Stimulated activated CD8-positive, alpha-beta memory T cell treated with anti-CD3 and anti-CD28 coated beads, Interleukin-4, amount 100 ng/mL, for 1 hour (primary cell): ENCODE results near the gene SMARCC1.

Source experiments
- DNase-seq, 2 donors: peaks; one replicate each; pipeline ENCODE4 v3.0.0-alpha.2; 2020; ENCODE audit warnings: low read depth in 2 of 2, low spot score in 1 of 2

The SMARCC1 gene

DNA sequence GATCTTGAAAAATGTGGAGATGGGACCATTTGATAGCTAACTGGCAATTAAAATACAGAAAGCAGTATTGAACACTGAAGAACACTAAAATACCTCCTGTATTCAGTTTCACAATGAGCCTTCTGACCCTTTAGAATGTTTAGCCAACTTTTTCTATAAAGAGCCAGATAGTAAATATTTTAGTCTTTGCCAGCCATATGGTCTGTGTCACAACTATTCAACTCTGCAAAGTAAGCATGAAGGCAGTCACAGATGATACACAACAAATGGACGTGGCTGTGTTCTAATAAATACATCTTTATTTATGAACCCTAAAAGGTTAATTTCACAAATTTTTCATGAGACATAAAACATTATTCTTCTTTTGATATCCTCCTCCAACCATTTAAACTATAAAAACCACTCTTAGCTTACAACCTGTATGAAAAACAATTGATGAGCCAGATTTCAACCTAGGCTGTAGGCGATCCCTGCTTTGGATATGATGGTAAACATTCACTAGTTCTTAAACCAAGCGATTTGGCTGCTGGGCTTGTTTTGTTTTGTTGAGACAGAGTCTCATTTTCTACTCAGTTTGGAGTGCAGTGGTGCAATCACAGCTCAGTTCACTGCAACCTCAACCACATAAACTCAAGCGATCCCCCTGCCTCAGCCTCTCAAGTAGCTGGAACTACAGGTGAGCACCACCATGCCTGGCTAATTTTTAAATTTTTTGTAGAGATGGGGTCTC lies 189.5 kb downstream of the SMARCC1 start:
- DNase-seq, result no peak

DNA sequence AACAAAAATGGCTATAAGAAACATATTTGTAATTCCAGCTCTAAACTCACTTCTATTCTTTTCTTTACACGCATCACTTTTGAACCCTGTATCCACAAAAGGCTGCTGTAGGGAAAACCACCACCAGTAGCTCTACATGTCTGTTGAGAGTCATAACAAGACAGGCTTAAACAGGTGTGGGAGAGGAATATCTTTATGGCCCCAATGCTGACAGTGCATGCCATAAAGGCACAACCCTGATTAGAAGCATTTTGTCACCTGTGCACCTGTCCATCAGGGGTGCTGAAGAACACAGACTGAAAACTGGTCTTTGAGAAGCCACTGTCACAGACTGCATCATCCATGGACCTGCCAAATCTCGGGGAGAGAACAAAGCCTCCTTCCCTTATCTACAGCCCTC lies 191.5 kb downstream of the SMARCC1 start:
- DNase-seq, result no peak

DNA sequence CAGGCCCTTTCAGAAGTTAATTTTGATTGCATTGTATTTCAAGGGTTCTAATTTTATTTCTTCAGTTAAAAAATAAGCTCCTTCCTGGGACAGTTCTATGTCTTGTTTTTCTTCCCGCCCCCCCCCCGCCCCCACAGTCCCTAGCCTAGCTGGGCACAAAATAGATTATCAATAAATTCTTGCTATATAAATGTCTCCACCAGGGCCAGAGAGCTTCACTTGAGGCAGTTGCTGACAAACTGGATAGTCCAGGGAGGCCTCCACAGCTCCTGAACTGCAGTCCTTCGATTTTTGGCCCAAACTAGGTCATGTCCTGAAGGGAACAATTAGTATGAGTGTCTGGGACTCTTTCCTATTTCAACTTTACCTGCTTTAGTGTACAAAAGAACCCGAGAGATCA lies 193.1 kb downstream of the SMARCC1 start:
- no peak for DNase-seq

DNA sequence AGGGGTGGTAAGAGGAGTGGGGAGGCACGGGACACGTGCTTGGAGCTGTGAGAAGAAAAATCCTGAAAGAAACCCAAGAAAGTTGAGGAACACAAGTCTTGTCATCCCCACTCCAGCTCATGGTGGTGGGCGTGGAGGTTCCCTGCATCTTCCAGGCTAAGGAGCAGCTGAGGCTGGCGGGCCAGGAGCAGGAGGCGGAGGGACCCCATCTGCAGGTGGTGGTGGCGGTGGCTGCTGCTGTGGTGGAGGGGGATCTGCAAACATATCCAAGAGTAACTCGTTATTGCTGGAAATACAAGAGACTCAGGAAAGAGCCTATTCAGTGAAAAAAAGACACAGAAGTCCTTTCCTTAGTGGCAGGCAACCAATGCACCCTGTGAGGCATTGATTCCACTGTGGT lies 193.6 kb downstream of the SMARCC1 start:
- no peak for DNase-seq

DNA sequence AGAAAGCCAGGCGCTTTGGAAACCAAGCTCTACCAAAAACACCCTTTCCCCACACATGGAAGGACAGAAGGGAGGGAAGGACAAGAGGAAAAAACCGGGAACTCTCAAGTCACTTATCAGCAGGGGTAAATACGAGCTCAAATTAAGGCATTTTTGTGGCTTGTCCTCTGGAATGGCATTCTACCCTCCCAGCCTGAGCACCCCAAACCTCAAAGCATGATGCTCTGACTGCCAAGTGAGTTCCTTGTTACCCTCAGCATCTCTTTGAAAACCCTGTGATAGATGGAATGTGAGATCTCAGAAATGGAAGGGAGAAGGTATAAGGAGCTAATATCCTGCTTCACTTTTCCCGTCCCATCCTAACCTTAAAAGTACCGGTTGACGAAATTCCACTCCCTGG lies 194.9 kb downstream of the SMARCC1 start:
- no peak for DNase-seq

DNA sequence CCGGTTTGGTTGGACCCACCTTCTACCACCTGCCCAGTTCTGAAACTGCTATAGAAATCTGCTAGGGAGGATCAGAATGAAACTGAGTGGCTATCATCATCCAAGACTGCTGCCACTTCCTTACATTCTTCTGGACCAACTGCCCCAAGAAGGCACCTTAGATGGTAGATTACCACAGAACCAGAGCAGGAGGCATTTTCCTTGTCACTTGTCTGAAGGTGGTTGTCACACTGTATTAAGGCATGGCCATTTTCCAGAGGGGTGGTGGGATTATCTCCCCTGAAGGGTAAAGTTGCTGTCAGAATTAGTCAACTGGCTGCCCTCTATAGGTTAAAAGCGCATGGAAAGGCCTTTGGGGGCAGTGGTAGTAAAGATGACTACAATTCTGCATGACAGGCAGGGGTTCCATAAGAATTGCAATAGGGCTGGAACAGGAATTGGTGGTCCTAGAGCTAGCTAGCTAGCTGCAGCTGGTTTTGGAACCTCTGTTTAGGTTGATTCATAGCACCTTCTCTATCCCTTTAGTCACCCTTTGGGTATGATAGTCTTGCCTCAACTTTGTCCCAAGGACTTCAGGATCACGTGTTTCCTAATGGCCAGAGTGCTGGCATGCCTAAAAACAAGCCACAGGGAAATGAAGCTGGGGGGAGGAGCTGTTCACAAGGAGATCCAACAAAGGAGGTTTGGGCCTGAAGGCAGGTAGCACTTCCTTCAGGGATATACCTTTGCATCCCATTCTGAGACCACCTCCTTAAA lies 198.2 kb downstream of the SMARCC1 start:
- DNase-seq, result no peak

DNA sequence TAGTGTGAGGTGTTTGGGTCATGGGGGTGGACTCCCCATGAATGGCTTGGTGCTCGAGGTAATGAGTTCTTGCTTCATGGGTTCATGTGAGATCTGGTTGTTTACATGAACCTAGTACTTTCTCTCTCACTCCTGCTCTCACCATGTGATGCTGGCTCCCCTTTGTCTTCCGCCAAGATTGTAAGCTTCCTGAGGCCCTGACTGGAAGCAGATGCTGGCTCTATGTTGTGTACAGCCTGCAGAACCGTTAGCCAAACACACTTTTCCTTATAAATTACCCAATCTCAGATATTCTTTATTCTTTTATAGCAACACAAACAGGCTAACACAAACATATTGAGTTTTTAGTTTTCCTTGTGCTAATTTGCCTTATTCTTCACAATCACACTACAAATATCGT lies 199.9 kb downstream of the SMARCC1 start:
- DNase-seq, result no peak

DNA sequence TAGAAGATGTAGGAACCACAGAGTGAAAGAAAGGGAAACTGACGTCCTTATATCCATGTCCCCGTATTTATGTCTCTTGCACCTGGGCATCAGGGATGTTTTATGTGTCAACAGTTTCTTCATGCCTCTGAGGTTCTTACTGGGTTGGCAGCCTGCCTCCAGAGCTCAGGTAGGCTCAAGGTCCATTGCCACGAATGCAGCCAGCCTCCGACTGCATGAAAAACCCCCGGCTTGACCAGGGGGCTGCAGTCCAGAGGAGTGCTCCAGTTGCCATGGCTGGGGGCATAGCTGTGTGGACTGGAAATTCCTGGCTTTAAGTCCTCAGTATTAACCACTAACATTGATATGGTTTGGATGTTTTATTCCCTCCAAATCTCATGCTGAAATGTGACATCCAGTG lies 200.3 kb downstream of the SMARCC1 start:
- no peak for DNase-seq

DNA sequence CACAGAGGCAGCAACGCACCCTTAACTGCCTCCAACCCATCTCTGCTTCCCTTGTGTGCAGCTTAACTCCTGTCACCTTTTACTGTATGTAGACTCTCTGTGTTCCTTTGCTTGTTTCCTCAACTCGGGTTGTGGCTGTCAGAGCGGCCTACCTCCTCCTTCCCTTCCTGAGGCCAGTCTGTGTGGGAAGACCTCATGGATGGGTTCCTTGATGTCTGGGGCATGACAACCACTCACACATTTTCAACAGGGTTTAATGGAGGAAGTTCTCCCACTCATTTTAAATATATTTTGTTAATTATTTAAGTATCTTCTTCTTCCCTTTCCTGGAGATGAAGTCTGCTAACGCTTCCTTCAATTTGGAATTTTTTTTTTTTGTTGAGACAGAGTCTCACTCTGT lies 201.2 kb downstream of the SMARCC1 start:
- no peak for DNase-seq

DNA sequence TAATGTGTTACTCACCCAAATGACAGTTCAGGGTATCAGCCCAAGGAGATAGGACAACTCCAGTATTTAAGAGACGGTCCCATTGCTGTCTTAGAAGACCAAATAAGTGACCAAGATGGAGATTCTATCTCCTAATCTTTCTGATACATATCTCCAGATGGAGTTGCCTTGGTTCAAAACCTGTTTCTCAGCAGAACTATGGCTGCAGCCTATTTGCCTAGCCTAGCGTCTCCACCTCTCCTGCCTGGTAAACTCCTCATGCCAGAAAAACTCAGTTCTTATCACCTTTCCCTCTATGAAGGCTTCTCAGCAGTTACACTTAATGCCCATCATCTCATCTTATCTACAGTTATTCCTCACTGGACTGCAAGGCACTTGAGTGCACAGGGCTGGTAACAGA lies 201.8 kb downstream of the SMARCC1 start:
- DNase-seq, result no peak

DNA sequence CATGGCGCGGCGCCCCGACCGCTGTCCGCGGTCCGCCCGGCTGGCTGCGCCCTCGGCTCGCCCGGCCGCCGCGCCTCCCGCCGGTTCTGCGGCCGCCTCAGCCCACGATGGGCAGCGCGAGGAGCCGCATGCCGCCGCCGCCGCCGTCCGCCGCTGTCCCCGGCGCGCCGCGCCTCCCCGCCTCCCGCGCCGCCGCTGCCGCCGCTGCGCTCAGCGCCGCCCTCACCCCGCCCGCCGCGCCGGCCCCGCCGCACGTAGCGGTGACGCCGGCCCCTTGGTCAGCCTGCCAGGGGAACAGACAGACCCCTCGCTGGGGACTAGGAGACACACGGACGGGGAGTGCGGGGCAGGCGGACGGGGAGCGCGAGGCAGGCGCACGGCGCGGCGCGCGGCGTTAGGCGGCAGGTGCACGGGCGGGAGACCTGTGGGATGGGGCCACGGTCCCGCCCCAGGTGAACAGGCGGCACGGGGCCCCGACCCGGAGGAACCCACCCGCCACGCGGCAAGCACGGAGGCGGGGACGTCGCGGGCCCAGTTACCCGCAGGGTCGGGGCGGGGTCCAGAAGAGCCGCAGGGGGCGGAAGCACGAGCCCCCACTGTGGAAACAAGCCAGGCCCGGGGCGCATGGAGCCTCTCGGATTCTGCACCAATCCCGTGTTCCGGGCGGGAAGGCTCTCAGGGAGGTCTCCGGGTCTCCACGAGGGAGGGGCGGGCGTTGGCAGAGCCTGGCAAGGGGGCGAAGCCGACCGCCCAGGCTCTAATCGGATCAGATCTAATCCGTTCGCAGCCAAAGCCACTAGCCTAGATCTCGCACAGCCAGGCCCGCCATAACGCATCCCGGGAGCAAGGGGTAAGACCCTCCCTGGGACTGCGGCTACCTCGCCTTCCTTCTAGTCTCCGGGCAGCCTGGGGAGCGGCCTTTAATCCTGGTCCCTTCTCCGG lies 202.7 kb downstream of the SMARCC1 start, which contains the start of gene CSPG5:
Gene CSPG5 (minus strand): TSS at position 175 of the 942 bp plus-strand sequence. CDS start 172 bp downstream, at position 3.
- no peak for DNase-seq

DNA sequence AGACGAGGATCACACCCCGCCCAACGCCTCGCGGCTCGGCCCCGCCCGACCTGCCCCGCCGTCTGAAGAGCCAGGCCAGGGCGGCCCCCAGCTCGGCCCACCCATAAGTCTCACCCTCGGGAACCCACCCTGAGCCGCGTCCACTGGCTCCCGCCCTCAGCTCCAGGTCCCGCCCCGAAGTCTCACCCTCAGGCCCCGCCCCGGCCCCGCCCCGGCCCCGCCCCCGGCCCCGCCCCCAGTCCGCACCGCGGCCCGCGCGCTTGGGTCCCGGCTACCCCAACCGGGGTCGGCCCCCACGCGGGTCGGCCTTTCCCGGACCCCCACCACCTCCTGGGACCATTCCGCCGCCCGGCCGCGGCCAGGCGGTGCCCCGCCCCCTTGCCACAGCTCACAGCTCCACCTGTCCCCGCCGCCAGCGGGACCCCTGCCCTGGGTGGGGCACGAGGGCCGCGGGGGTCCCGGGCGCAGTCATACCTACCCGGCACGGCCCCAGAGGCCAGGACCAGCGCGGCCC lies 203.5 kb downstream of the SMARCC1 start:
- no peak for DNase-seq

DNA sequence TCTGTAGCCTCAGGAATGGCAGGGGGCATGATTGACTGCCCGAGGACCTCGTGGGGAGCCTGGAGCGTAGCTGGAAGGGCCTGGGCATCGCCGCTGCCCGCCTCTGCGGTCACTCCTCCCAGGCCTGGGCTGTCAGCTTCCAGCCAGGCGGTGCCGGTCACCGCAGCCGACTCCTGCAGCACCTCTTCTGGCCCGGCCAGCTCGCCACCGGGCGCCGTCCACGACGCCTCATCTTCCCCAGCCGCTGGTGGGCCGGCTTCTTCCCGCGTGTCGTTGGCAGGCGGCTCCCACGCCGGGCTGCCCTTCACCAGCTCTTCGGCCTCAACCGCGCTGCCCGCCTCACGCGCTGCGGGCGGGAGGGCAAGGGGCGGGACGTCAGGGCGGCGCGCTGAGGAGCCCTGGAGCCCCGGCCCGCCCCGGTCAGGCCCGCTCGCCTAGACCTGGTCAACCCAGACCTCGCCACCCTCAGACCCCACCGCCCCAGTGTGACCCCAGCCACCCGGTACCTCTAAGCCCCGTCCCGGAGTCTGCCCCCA lies 204.0 kb downstream of the SMARCC1 start:
- DNase-seq, result no peak

DNA sequence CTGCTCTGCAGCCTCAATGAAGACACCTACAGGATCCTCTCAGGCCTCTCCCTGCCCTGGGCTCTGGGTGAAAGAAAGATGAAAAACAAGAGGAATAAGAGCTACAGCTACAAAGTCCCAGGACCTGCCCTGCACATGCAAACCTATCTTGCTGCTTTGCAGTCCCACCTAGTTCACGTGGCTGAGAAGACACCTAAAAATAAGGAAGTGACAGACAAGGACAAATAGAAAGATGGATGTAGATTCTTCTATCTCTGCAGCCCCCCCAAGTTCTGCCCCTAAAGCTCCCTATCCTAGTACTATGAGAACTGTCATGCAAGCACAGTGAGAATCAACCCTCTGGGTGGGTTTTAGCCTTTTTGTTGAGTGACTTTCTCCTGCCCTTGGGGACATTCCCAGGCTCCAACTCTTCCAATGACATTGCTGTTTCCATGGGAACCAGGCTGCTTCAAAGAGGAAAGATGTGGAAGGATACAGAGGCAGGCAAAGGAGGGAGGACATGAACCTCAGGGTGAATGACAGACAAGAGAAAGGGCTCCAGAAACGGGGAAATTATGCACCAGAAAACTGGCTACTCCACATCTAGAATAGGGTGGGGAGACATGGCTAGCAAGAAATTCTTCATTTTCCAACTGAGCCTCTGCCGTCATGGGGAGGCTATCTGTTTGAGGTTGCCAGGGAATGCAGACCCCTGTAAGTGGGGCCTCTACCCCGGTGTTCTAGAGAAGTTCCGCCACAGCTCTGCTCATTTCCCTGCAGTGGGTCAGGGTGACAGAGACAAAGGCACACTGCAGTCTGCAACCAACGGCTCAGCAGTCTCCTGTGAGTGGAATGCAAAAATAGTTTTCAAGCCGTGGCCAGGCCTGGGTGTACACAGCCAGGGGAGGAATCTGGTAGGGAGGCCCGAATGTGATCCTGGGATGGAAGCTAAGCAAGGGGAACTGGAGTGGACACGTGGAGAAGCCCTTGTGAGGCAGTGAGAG lies 208.2 kb downstream of the SMARCC1 start:
- no peak for DNase-seq

DNA sequence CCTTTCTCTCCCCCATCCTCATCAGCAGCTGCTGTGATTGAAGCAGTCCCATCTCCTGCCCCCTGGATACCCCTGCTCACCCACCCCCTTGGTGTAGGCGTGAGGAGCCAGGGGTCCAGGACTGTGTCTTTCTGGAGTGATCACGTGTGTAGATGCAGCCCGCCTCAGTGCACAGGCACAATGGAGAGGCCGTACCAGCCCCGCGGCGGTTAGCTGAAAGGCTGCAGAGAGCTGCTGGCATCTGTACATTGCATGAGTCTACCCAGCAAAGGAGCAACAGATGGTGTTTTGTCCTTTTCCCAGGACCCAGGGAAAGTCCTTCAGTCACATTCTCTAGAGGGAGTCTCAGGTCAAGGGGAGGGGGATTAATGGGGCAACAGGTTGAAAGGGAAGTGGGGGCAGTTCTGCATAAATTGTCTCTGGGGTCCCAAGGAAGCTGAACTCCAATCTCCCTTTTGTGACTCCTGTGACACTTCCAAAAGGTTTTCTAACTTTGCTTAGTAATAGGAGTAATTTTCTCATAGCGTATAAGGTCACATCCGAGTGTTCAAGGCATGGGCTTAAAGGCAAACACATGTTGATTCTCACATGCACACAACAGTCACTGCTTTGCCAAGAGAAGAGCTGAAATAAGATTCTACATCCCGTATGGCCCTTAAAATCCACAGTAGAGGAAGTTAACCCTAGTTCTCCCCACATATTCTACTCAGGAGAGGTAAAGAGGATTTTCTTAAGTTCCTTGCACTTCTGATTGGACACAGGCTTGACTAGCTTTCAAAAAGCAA lies 210.1 kb downstream of the SMARCC1 start:
- DNase-seq, result no peak

DNA sequence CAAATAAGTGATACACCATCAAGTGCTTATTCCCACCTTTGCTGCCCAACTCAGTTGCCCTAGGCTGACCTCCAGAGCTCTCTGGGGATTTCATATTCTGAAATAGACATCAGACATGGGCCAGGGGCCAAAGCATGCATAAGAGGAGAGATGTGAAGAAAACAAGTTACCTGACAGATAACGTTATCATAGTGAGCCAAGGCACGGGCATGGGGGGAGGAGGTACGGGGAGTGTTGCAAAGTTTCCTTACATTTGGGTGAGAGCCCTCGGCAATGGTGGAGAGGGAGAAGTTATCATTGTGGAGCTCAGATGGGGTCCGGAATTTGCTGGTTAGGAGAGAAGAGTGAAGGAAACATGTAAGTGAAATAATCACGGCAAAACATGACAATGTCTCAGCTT lies 212.8 kb downstream of the SMARCC1 start:
- no peak for DNase-seq

DNA sequence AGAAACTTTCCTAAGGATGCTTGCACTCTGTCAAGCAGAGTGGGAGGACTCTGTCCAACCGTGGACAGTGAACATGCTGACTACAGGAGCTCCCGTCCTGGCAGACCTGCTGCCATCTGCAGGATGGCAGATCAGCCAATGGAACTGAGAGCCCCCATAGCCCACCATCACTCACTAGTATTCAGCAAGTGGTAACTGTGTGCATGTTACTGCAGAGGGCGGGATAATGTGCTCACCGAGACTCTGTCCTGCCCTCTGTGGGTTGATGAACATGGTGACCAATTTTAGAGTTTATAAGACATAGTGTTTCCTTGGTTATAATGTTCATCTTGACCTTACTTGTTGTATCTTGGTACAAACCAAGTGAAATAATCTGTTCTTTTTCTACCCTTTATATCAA lies 214.5 kb downstream of the SMARCC1 start:
- no peak for DNase-seq

DNA sequence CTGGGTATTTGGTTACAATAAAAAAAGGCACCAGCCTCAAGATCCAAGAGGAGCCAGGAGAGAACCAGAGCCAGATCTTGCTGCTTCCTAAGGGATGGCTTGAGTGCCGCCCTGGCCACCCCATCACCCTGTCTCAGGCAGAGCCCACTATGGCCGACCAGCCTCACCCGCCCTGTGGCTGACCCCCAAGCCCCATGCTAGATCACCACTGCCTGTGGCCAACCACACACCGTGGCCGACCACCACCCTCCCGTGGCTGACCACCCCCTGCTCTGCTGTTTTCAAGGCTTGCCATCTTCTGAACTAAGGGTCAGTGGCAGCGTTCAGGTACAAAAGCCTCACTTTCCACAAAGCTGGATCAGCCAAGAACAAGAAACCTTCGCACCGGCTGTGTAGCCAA lies 215.0 kb downstream of the SMARCC1 start:
- DNase-seq, result no peak
